GM12878 (cell line): ENCODE measurements around the gene FOXR1.

Experiments used
- ETV6 ChIP-seq, 2 experiments: fragments of 450-650 bp in 1 of 2; IDR thresholded peaks in 1 of 2; conservative IDR thresholded peaks in 1 of 2; 2 replicates each; pipeline ENCODE4 v1.6.1; 2014; ENCODE audit warnings: antibody characterized with exemption in 1 of 2, borderline replicate concordance in 1 of 2, low read depth in 1 of 2, mild to moderate bottlenecking in 1 of 2, moderate library complexity in 1 of 2
- FOXK2 ChIP-seq: fragments of 450-650 bp; IDR thresholded peaks from 2 replicates; pipeline ENCODE4 v1.6.1; 2017; ENCODE audit warnings: mild to moderate bottlenecking, moderate library complexity
- FOXM1 ChIP-seq: IDR thresholded peaks from 2 replicates; pipeline ENCODE4 v1.6.1; 2012; ENCODE audit warnings: low read depth, mild to moderate bottlenecking, inconsistent platforms, low read length, moderate library complexity
- HDAC2 ChIP-seq: fragments of 200-600 bp; sonication (generic); IDR thresholded peaks from 2 replicates; pipeline ENCODE4 v1.6.1; 2017
- NBN ChIP-seq: fragments of 450-650 bp; IDR thresholded peaks from 2 replicates; pipeline ENCODE4 v1.6.1; 2016
- RAD51 ChIP-seq: fragments of 450-650 bp; IDR thresholded peaks from 2 replicates; pipeline ENCODE4 v1.6.1; 2016; ENCODE audit warnings: moderate library complexity, mild to moderate bottlenecking, inconsistent platforms
- REST ChIP-seq: IDR thresholded peaks from 2 replicates; pipeline ENCODE4 v1.6.1; 2012; ENCODE audit warnings: mild to moderate bottlenecking, low read depth, low read length
- TF ChIP-seq, protein P1 (sequence below), 3 experiments: IDR thresholded peaks in 2 of 3; conservative IDR thresholded peaks in 1 of 3; 2 replicates each; pipeline ENCODE4 v1.5.1; 2011; ENCODE audit warnings: low read depth in 3 of 3, low read length in 3 of 3, mild to moderate bottlenecking in 3 of 3, control low read depth in 2 of 3, moderate library complexity in 2 of 3, inconsistent platforms in 1 of 3, mixed read lengths in 1 of 3; ENCODE audit not compliant: control insufficient read depth in 2 of 3, insufficient read depth in 1 of 3; ENCODE audit errors: extremely low read depth in 1 of 3
- TF ChIP-seq, protein P2 (sequence below): fragments of 450-650 bp; IDR thresholded peaks from 2 replicates; pipeline ENCODE4 v1.6.1; 2017; ENCODE audit warnings: borderline replicate concordance
- TF ChIP-seq, protein P3 (sequence below): IDR thresholded peaks from 2 replicates; pipeline ENCODE4 v1.6.1; 2011; ENCODE audit warnings: low read depth, mild to moderate bottlenecking, low read length, moderate library complexity, borderline replicate concordance; ENCODE audit errors: extremely low read depth

DNA sequence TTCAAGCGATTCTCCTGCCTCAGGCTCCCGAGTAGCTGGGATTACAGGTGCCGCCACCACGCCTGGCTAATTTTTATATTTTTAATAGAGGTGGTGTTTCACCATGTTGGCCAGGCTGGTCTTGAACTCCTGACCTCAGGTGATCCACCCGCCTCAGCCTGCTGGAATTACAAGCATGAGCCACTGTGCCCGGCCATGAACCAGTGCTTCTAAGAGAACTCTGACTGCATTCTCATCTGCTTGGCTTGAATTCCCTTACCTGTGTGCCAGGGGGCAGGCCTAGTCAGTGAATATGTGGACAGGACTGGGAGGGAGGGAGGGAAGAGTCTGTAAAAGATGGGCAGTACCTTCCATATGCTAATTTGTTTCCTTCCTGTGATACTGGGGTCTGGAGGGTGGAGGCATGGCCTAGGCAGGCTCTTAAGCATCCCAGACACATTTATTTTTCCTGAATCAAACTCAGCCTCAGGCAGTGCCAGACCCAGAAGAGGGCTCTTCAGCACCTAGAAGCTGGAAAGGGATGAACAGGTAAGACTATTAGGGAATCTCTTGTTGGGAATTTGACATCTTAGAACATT lies 40.0 kb downstream of the FOXR1 start:
- no peak for TF ChIP-seq RAD51
- no peak for TF ChIP-seq HDAC2
- TF ChIP-seq, protein P1, sequence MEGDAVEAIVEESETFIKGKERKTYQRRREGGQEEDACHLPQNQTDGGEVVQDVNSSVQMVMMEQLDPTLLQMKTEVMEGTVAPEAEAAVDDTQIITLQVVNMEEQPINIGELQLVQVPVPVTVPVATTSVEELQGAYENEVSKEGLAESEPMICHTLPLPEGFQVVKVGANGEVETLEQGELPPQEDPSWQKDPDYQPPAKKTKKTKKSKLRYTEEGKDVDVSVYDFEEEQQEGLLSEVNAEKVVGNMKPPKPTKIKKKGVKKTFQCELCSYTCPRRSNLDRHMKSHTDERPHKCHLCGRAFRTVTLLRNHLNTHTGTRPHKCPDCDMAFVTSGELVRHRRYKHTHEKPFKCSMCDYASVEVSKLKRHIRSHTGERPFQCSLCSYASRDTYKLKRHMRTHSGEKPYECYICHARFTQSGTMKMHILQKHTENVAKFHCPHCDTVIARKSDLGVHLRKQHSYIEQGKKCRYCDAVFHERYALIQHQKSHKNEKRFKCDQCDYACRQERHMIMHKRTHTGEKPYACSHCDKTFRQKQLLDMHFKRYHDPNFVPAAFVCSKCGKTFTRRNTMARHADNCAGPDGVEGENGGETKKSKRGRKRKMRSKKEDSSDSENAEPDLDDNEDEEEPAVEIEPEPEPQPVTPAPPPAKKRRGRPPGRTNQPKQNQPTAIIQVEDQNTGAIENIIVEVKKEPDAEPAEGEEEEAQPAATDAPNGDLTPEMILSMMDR (IDR thresholded peaks at IDR 0.05 in 2 of 3, conservative IDR thresholded peaks at IDR 0.05 in 1 of 3; ENCODE audit: control insufficient read depth in 2 of 3, extremely low read depth in 1 of 3, insufficient read depth in 1 of 3, low read depth in 3 of 3, low read length in 3 of 3) = no peak
- TF ChIP-seq, protein P2, sequence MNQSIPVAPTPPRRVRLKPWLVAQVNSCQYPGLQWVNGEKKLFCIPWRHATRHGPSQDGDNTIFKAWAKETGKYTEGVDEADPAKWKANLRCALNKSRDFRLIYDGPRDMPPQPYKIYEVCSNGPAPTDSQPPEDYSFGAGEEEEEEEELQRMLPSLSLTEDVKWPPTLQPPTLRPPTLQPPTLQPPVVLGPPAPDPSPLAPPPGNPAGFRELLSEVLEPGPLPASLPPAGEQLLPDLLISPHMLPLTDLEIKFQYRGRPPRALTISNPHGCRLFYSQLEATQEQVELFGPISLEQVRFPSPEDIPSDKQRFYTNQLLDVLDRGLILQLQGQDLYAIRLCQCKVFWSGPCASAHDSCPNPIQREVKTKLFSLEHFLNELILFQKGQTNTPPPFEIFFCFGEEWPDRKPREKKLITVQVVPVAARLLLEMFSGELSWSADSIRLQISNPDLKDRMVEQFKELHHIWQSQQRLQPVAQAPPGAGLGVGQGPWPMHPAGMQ = no peak
- TF ChIP-seq FOXM1 = no peak
- no peak for TF ChIP-seq ETV6 (conservative IDR thresholded peaks at IDR 0.05 in 1 of 2, IDR thresholded peaks at IDR 0.05 in 1 of 2; ENCODE audit: borderline replicate concordance in 1 of 2, low read depth in 1 of 2)
- TF ChIP-seq, protein P3, sequence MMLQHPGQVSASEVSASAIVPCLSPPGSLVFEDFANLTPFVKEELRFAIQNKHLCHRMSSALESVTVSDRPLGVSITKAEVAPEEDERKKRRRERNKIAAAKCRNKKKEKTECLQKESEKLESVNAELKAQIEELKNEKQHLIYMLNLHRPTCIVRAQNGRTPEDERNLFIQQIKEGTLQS = no peak
- TF ChIP-seq NBN = no peak
- TF ChIP-seq REST = no peak
- no peak for TF ChIP-seq FOXK2
